GM21381 (cell line): Measurements from ENCODE around the gene WDR91.
"Not testable (repeated sequence)": the region's sequence is repeated elsewhere in the genome, so short reads cannot be mapped to it uniquely, and the experiment has no call there.

ENCODE experiments used
- ATAC-seq: cut with Tn5 transposase; IDR thresholded peaks from one replicate; pipeline ENCODE4 v1.9.1; 2021; ENCODE audit warnings: mild to moderate bottlenecking, moderate library complexity; ENCODE audit not compliant: unreplicated experiment

The WDR91 gene

GRCh38 chr7:135234095-135234494 lies 22.8 kb upstream of the WDR91 start:
- not testable (repeated sequence) for ATAC-seq

GRCh38 chr7:135233570-135233969 lies 22.2 kb upstream of the WDR91 start, which contains the start of gene STRA8:
Gene STRA8, plus strand, starts transcription at chr7:135233838. Its CDS starts 6,687 bp downstream, at chr7:135240525.
- no peak for ATAC-seq

- no peak for ATAC-seq
Observed at GRCh38 chr7:135232720-135233119, 21.4 kb upstream of the WDR91 start.

GRCh38 chr7:135232087-135232486 lies 20.8 kb upstream of the WDR91 start:
- no peak for ATAC-seq

GRCh38 chr7:135231686-135232085 lies 20.4 kb upstream of the WDR91 start:
- no peak for ATAC-seq

- ATAC-seq, result no peak
Observed at GRCh38 chr7:135224027-135224426, 12.7 kb upstream of the WDR91 start.

- no peak for ATAC-seq
Observed at GRCh38 chr7:135217645-135218509, 6.6 kb upstream of the WDR91 start.

GRCh38 chr7:135215698-135216097 lies 4.4 kb upstream of the WDR91 start:
- ATAC-seq, result no peak

- ATAC-seq, result no peak
Observed at GRCh38 chr7:135215180-135215579, 3.9 kb upstream of the WDR91 start.

GRCh38 chr7:135213831-135214230 lies 2.5 kb upstream of the WDR91 start:
- no peak for ATAC-seq

GRCh38 chr7:135211946-135212685 lies 790 bp upstream of the WDR91 start:
- not testable (repeated sequence) for ATAC-seq

- no peak for ATAC-seq
Observed at GRCh38 chr7:135210888-135211178, 493 bp downstream of the WDR91 start.

- ATAC-seq, result no peak
Observed at GRCh38 chr7:135209225-135209834, 2.0 kb downstream of the WDR91 start.

- ATAC-seq, result no peak
Observed at GRCh38 chr7:135208102-135208793, 3.1 kb downstream of the WDR91 start.

- peak; percentile 17 for ATAC-seq
Observed at GRCh38 chr7:135207406-135208101, 3.8 kb downstream of the WDR91 start.

- peak; percentile 22 for ATAC-seq
Observed at GRCh38 chr7:135206941-135207391, 4.4 kb downstream of the WDR91 start.

GRCh38 chr7:135205850-135206249 lies 5.5 kb downstream of the WDR91 start:
- ATAC-seq, result no peak

- no peak for ATAC-seq
Observed at GRCh38 chr7:135204876-135205275, 6.5 kb downstream of the WDR91 start.

- no peak for ATAC-seq
Observed at GRCh38 chr7:135204341-135204749, 7.0 kb downstream of the WDR91 start.

GRCh38 chr7:135201350-135201749 lies 10.0 kb downstream of the WDR91 start:
- ATAC-seq, result no peak
